22Rv1 (cell line): Measurements from ENCODE around the gene HIPK2.

ENCODE experiments used
- CTCF ChIP-seq: fragments of 450-650 bp; IDR thresholded peaks from 2 replicates; pipeline ENCODE4 v1.5.1; 2017; ENCODE audit warnings: mild to moderate bottlenecking
- ZFX ChIP-seq: fragments of 450-650 bp; IDR thresholded peaks from 2 replicates; pipeline ENCODE4 v1.6.1; 2017; ENCODE audit warnings: antibody characterized with exemption, borderline replicate concordance

GRCh38 chr7:139730746-139731612 lies 46.8 kb downstream of the HIPK2 start:
- TF ChIP-seq CTCF (no peak), ZFX (no peak)
